GM12891 (cell line): ENCODE measurements around the gene LRRC56.
A peak's percentile ranks its signal among the peaks of the same experiment; 100 is the strongest.
"Not testable (repeated sequence)": the region's sequence is repeated elsewhere in the genome, so short reads cannot be mapped to it uniquely, and the experiment has no call there.

Experiments used
- DNase-seq: peaks from one replicate; pipeline ENCODE4 v3.0.0; 2011; ENCODE audit warnings: low spot score; ENCODE audit not compliant: insufficient read length
- FAIRE-seq: peaks from 2 replicates; lab custom pipeline; 2011; peaks lifted over from hg19 to GRCh38; lab: Jason Lieb, UNC
- PAX5 ChIP-seq: IDR thresholded peaks from 2 replicates; pipeline ENCODE4 v1.6.1; 2011; ENCODE audit warnings: low read length, moderate library complexity, mild to moderate bottlenecking; ENCODE audit not compliant: insufficient read depth, severe bottlenecking
- POLR2A ChIP-seq: IDR thresholded peaks from 2 replicates; pipeline ENCODE4 v1.6.1; 2011; ENCODE audit warnings: low read depth, low read length, control low read depth
- POLR2AphosphoS5 ChIP-seq: IDR thresholded peaks from 2 replicates; pipeline ENCODE4 v1.6.1; 2011; ENCODE audit warnings: low read depth, low read length, control low read depth
- POU2F2 ChIP-seq: IDR thresholded peaks from 2 replicates; pipeline ENCODE4 v1.6.1; 2011; ENCODE audit warnings: low read depth, mild to moderate bottlenecking, control low read depth, low read length, moderate library complexity
- SPI1 ChIP-seq: IDR thresholded peaks from 2 replicates; pipeline ENCODE4 v1.6.1; 2011; ENCODE audit warnings: low read depth, low read length, control low read depth
- TAF1 ChIP-seq: IDR thresholded peaks from 2 replicates; pipeline ENCODE4 v1.6.1; 2011; ENCODE audit warnings: low read depth, low read length, control low read depth

LRRC56 gene

GRCh38 chr11:507727-508515 is 29.4 kb upstream of the LRRC56 start:
- TF ChIP-seq POU2F2 (no peak), POLR2A (no peak), POLR2AphosphoS5 (no peak), PAX5 (no peak), TAF1 (no peak), SPI1 (no peak)
- FAIRE-seq: peak; percentile 20
- DNase-seq: no peak

- TF ChIP-seq POLR2AphosphoS5 (no peak), PAX5 (no peak), POU2F2 (no peak), POLR2A (no peak), TAF1 (no peak), SPI1 (no peak)
- FAIRE-seq: no peak
- no peak for DNase-seq
These were observed 28.4 kb upstream of the LRRC56 start for GRCh38 chr11:508956-509355.

- FAIRE-seq: no peak
- no peak for DNase-seq
- TF ChIP-seq POLR2AphosphoS5 (no peak), TAF1 (no peak), POU2F2 (no peak), POLR2A (no peak), SPI1 (no peak), PAX5 (no peak)
These were observed 24.3 kb upstream of the LRRC56 start for GRCh38 chr11:512761-513595.

- TF ChIP-seq PAX5 (no peak), POU2F2 (no peak), POLR2AphosphoS5 (no peak), SPI1 (no peak), POLR2A (no peak), TAF1 (no peak)
- DNase-seq (no peak), FAIRE-seq (no peak)
These were observed 22.7 kb upstream of the LRRC56 start for GRCh38 chr11:514606-515005.

- no peak for FAIRE-seq
- TF ChIP-seq SPI1 (no peak), POLR2A (no peak), PAX5 (no peak), POU2F2 (no peak), POLR2AphosphoS5 (no peak), TAF1 (no peak)
- no peak for DNase-seq
These were observed 22.2 kb upstream of the LRRC56 start for GRCh38 chr11:515131-515530.

GRCh38 chr11:516400-516799 is 20.9 kb upstream of the LRRC56 start:
- DNase-seq (no peak), FAIRE-seq (no peak)
- TF ChIP-seq SPI1 (no peak), POLR2AphosphoS5 (no peak), TAF1 (no peak), POLR2A (no peak)

GRCh38 chr11:516918-517685 is 20.2 kb upstream of the LRRC56 start:
- not testable (repeated sequence) for FAIRE-seq, DNase-seq

- FAIRE-seq (peak; percentile 89), DNase-seq (peak; percentile 94)
- TF ChIP-seq SPI1: no peak
- no peak for TF ChIP-seq POU2F2
- TF ChIP-seq POLR2A: no peak
- TF ChIP-seq TAF1: no peak
These were observed 18.7 kb upstream of the LRRC56 start for GRCh38 chr11:518463-519202.
